ENCODE measurements around the gene BUB1.
"Not testable (repeated sequence)": the region's sequence is repeated elsewhere in the genome, so short reads cannot be mapped to it uniquely, and the experiment has no call there.

BUB1 gene

DNA sequence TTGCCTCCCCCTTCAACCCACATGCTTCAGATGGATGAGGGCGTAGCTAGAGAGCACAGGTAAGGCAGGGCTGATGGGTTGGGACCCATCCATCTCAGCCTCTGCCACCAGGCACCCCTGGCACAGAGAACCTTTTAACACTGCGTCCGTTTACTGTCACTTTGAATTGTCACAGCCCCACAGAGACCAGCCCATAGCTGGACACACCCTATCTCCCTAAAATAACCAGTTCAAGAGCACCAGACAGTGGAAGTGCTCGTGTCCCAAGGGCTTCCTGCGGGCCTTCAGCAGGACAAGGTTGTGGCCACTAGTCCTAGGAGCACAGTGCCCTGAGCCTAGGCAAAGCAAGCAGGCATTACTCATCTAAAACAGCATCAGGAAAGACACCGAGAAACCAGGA lies 20.4 kb upstream of the BUB1 start:
- H2BK5ac ChIP-seq (ENCODE audit: low read depth, low read length, poor library complexity, severe bottlenecking); H4K8ac ChIP-seq (ENCODE audit: low read length); H3K4me2 ChIP-seq (ENCODE audit: low read length, poor library complexity, severe bottlenecking); H3K4ac ChIP-seq (ENCODE audit: low read depth in 1 of 2, low read length in 2 of 2); H3K4me1 ChIP-seq (ENCODE audit: control insufficient read depth, insufficient read depth, low read depth, low read length); H2BK120ac ChIP-seq (ENCODE audit: low read depth, low read length); H2BK12ac ChIP-seq (ENCODE audit: low read length in 2 of 2); H3K9me3 ChIP-seq (ENCODE audit: control insufficient read depth, low read length); H3K9ac ChIP-seq (ENCODE audit: low read length); H3K36me3 ChIP-seq (ENCODE audit: control insufficient read depth in 1 of 2, insufficient read depth in 2 of 2, low read depth in 1 of 2, low read length in 2 of 2); H4K91ac ChIP-seq (ENCODE audit: low read length); H3K23ac ChIP-seq (ENCODE audit: low read length in 2 of 2); H3K18ac ChIP-seq (ENCODE audit: low read depth in 1 of 2, low read length in 2 of 2); H3K14ac ChIP-seq (ENCODE audit: low read length in 2 of 2); DNase-seq; H3K27ac ChIP-seq (ENCODE audit: low read length, poor library complexity, severe bottlenecking); H2AFZ ChIP-seq (ENCODE audit: low read depth, low read length); H3K79me1 ChIP-seq (replicated peaks; ENCODE audit: low read length, poor library complexity, severe bottlenecking); H3K4me3 ChIP-seq (ENCODE audit: insufficient read depth in 1 of 2, low read depth in 1 of 2, low read length in 2 of 2); H2BK15ac ChIP-seq (ENCODE audit: low read depth, poor library complexity, severe bottlenecking); H2AK5ac ChIP-seq (ENCODE audit: low read length, severe bottlenecking): not testable (repeated sequence)
- peaks cover 18 to 34% of the 10 kb centered on the region in 2 experiments for H3K27me3 ChIP-seq (ENCODE audit: control insufficient read depth in 1 of 2, insufficient read depth in 1 of 2, low read length in 2 of 2)
- no CpG with 5 or more reads among the region's 6 CpGs for WGBS

DNA sequence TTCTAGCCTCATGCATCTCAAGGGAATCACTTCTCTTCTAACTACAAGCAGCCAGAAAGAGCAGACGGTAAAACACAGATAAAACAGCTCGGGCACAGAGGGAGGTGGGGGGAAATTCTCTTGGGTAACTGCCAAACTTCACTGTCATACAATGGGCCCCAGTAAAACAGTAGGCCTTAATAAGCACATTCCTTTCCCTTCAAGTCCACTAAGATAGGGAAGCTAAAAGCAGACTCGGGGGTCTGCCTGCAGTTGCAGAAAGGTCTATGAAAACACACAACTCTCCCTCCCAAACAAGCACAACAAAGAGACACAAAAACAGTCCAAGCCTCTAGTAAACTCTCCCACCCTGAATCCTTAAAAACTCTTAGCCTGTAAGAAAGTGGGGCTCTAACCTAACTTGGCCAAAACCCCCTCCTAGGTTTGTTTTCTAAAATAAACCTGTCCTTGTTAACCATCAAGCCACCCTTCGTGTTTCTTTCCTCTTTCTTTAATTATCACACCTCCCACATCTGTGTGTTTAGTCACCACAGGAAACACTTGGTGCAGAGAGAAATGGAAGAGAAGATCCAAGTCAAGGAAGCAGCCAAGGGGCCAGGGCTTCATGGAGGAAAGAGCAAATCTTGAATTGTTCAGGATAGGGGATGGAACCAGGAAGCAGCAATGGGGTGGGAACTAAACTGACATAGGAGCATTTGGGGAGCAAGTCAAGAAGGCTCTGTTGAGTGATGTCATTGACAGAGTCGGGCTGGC lies 17.5 kb upstream of the BUB1 start:
- H3K9me3 ChIP-seq (ENCODE audit: control insufficient read depth, low read length); H3K79me1 ChIP-seq (replicated peaks; ENCODE audit: low read length, poor library complexity, severe bottlenecking); H4K8ac ChIP-seq (ENCODE audit: low read length); H4K91ac ChIP-seq (ENCODE audit: low read length); H2BK5ac ChIP-seq (ENCODE audit: low read depth, low read length, poor library complexity, severe bottlenecking); H3K9ac ChIP-seq (ENCODE audit: low read length); H3K4me2 ChIP-seq (ENCODE audit: low read length, poor library complexity, severe bottlenecking); H3K14ac ChIP-seq (ENCODE audit: low read length in 2 of 2); DNase-seq; H2AK5ac ChIP-seq (ENCODE audit: low read length, severe bottlenecking); H3K4ac ChIP-seq (ENCODE audit: low read depth in 1 of 2, low read length in 2 of 2); H2BK12ac ChIP-seq (ENCODE audit: low read length in 2 of 2); H2BK15ac ChIP-seq (ENCODE audit: low read depth, poor library complexity, severe bottlenecking); H2AFZ ChIP-seq (ENCODE audit: low read depth, low read length); H3K4me1 ChIP-seq (ENCODE audit: control insufficient read depth, insufficient read depth, low read depth, low read length); H3K36me3 ChIP-seq (ENCODE audit: control insufficient read depth in 1 of 2, insufficient read depth in 2 of 2, low read depth in 1 of 2, low read length in 2 of 2); H3K4me3 ChIP-seq (ENCODE audit: insufficient read depth in 1 of 2, low read depth in 1 of 2, low read length in 2 of 2); H3K27ac ChIP-seq (ENCODE audit: low read length, poor library complexity, severe bottlenecking); H3K18ac ChIP-seq (ENCODE audit: low read depth in 1 of 2, low read length in 2 of 2); H2BK120ac ChIP-seq (ENCODE audit: low read depth, low read length); H3K23ac ChIP-seq (ENCODE audit: low read length in 2 of 2): not testable (repeated sequence)
- WGBS, result 13% methylated on average over 3 of the region's 5 CpGs
- peaks cover 30 to 41% of the 10 kb centered on the region in 2 experiments for H3K27me3 ChIP-seq (ENCODE audit: control insufficient read depth in 1 of 2, insufficient read depth in 1 of 2, low read length in 2 of 2)

DNA sequence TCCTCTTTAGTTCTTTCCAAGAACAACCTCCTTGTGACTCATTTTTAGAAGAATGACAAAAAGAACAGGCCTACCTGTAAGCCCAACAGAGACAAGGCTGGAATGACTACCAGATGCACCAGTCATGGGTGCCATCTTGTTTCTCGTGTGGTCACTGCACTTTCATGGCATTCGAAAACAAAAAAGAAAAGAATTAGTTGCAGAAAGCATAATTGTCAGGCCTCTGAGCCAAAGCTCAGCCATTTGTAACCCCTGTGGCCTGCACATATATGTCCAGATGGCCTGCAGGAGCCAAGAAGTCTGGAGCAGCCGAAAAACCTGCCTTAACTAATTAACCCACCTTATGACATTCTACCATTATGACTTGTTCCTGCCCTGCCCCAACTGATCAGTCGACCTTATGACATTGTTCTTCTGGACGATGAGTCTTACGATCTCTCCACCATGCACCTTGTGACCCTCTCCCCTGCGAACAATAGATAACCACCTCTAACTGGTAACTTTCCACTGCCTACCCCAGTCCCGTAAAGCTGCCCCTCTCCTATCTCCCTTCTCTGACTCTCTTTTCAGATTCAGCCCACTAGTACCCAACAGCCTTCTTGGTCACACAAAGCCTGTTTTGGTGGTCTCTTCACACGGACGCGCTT lies 13.9 kb upstream of the BUB1 start:
- H3K9ac ChIP-seq (ENCODE audit: low read length), result no peak overlapping the region
- H3K4me1 ChIP-seq (ENCODE audit: control insufficient read depth, insufficient read depth, low read depth, low read length), result no peaks in the 10 kb centered on the region
- peaks cover 40 to 52% of the 10 kb centered on the region in 2 experiments for H3K27me3 ChIP-seq (ENCODE audit: control insufficient read depth in 1 of 2, insufficient read depth in 1 of 2, low read length in 2 of 2)
- 91% methylated on average over 11 of the region's 11 CpGs for WGBS
- no peak overlapping the region for H3K27ac ChIP-seq (ENCODE audit: low read length, poor library complexity, severe bottlenecking)
- no peak overlapping the region for H3K4me2 ChIP-seq (ENCODE audit: low read length, poor library complexity, severe bottlenecking)
- no peak overlapping the region for H2AFZ ChIP-seq (ENCODE audit: low read depth, low read length)
- H2BK12ac ChIP-seq (ENCODE audit: low read length in 2 of 2), result no peak overlapping the region
- H3K9me3 ChIP-seq (ENCODE audit: control insufficient read depth, low read length), result peaks cover 6% of the 10 kb centered on the region
- H3K4ac ChIP-seq (ENCODE audit: low read depth in 1 of 2, low read length in 2 of 2), result no peak overlapping the region
- no peak overlapping the region for H2BK120ac ChIP-seq (ENCODE audit: low read depth, low read length)
- no peak overlapping the region for H4K8ac ChIP-seq (ENCODE audit: low read length)
- no peak overlapping the region for H2AK5ac ChIP-seq (ENCODE audit: low read length, severe bottlenecking)
- no peak overlapping the region for H3K23ac ChIP-seq (ENCODE audit: low read length in 2 of 2)
- H2BK5ac ChIP-seq (ENCODE audit: low read depth, low read length, poor library complexity, severe bottlenecking), result no peak overlapping the region
- H3K14ac ChIP-seq (ENCODE audit: low read length in 2 of 2), result no peak overlapping the region
- H4K91ac ChIP-seq (ENCODE audit: low read length), result no peak overlapping the region
- H2BK15ac ChIP-seq (ENCODE audit: low read depth, poor library complexity, severe bottlenecking), result no peak overlapping the region
- no peak overlapping the region for H3K18ac ChIP-seq (ENCODE audit: low read depth in 1 of 2, low read length in 2 of 2)
- no peak overlapping the region for H3K4me3 ChIP-seq (ENCODE audit: insufficient read depth in 1 of 2, low read depth in 1 of 2, low read length in 2 of 2)
- no peak for DNase-seq
- H3K36me3 ChIP-seq (ENCODE audit: control insufficient read depth in 1 of 2, insufficient read depth in 2 of 2, low read depth in 1 of 2, low read length in 2 of 2), result no peaks in the 10 kb centered on the region
- no peaks in the 10 kb centered on the region for H3K79me1 ChIP-seq (replicated peaks; ENCODE audit: low read length, poor library complexity, severe bottlenecking)

DNA sequence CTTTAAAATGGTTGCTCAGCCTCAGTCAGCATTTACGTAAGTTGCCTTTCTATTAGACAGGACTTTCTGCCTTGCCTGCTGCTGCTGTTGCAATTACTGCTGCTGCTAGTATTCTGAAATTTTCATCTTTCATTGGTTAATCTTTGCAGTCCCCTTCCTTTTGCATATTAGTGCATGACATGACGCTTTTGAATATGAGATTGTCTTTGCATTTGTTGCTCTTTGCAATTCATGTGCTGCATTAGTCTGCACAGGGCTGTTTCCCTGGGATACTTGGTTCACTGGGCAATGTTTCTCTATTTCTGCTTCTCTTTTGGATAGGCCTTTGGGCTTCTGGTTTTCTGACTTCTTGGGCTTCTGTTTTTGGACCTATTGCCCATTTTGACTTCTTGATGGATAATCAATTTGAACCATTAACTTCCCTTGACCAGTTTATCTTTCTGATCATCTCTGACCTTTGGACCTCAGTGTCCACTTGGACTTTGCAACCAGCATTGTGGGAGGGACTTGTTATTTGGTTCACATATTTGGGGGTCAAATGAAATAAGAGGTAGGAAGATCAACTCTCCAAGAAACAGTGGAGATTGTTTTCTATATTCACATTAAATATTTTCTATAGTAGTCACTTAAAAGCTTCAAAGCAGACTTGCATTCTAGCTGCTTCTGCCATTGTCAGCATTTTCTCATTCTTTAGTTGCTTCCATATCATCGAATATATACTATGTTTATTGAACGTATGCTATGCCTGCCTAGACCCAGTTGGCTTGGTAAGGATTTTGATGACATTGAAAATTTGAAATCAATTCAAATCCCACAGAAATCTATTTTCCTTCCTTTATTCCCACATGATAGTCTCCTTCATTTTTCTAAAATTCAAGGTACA lies 12.5 kb upstream of the BUB1 start:
- Histone ChIP-seq H3K27me3 (ENCODE audit: control insufficient read depth in 1 of 2, insufficient read depth in 1 of 2, low read length in 2 of 2) (peaks cover 40 to 62% of the 10 kb centered on the region in 2 experiments), H3K14ac (ENCODE audit: low read length in 2 of 2) (no peak overlapping the region), H3K4ac (ENCODE audit: low read depth in 1 of 2, low read length in 2 of 2) (no peak overlapping the region), H3K36me3 (ENCODE audit: control insufficient read depth in 1 of 2, insufficient read depth in 2 of 2, low read depth in 1 of 2, low read length in 2 of 2) (no peaks in the 10 kb centered on the region), H3K27ac (ENCODE audit: low read length, poor library complexity, severe bottlenecking) (no peak overlapping the region), H3K4me3 (ENCODE audit: insufficient read depth in 1 of 2, low read depth in 1 of 2, low read length in 2 of 2) (no peak overlapping the region), H2AK5ac (ENCODE audit: low read length, severe bottlenecking) (no peak overlapping the region), H3K4me1 (ENCODE audit: control insufficient read depth, insufficient read depth, low read depth, low read length) (no peaks in the 10 kb centered on the region), H2BK5ac (ENCODE audit: low read depth, low read length, poor library complexity, severe bottlenecking) (no peak overlapping the region), H3K79me1 (replicated peaks; ENCODE audit: low read length, poor library complexity, severe bottlenecking) (no peaks in the 10 kb centered on the region), H2AFZ (ENCODE audit: low read depth, low read length) (no peak overlapping the region), H3K18ac (ENCODE audit: low read depth in 1 of 2, low read length in 2 of 2) (no peak overlapping the region), H2BK15ac (ENCODE audit: low read depth, poor library complexity, severe bottlenecking) (no peak overlapping the region), H2BK12ac (ENCODE audit: low read length in 2 of 2) (no peak overlapping the region), H2BK120ac (ENCODE audit: low read depth, low read length) (no peak overlapping the region), H4K8ac (ENCODE audit: low read length) (no peak overlapping the region), H3K9me3 (ENCODE audit: control insufficient read depth, low read length) (peaks cover 6% of the 10 kb centered on the region), H4K91ac (ENCODE audit: low read length) (no peak overlapping the region), H3K4me2 (ENCODE audit: low read length, poor library complexity, severe bottlenecking) (no peak overlapping the region), H3K23ac (ENCODE audit: low read length in 2 of 2) (no peak overlapping the region), H3K9ac (ENCODE audit: low read length) (no peak overlapping the region)
- DNase-seq, result no peak
- WGBS, result 95% methylated on average over 4 of the region's 4 CpGs

Measured in mesenchymal stem cell (in vitro differentiated cells and primary cell).